Keratinocyte (primary cell): ENCODE data around the gene WDPCP. TPM values are rescaled to one million over a fixed set of nuclear protein-coding genes. Genes with fewer than 3 reads are reported as not detected.

Experiments
- DNase-seq: peaks from one replicate; pipeline ENCODE4 v3.0.0-alpha.2; 2011; ENCODE audit warnings: low read depth, missing footprints, low spot score
- FAIRE-seq: peaks from 2 replicates; lab custom pipeline; 2011; peaks lifted over from hg19 to GRCh38; lab: Jason Lieb, UNC
- H2AFZ ChIP-seq: 2 replicates; pipeline ENCODE4 v1.6.0; 2012; ENCODE audit warnings: low read length, control low read depth, inconsistent platforms; ENCODE audit not compliant: control insufficient read depth
- H3K27ac ChIP-seq: 2 replicates; pipeline ENCODE4 v1.5.1; 2011; ENCODE audit warnings: low read length; ENCODE audit not compliant: control insufficient read depth, insufficient read depth
- H3K27me3 ChIP-seq: 3 replicates; pipeline ENCODE4 v1.6.0; 2011; ENCODE audit warnings: low read length; ENCODE audit not compliant: control insufficient read depth, insufficient read depth; ENCODE audit errors: extremely low read depth
- H3K36me3 ChIP-seq, 2 experiments: 2 replicates in 1 of 2; 3 replicates in 1 of 2; pipeline ENCODE4 v1.5.1; 2011; ENCODE audit warnings: low read length in 2 of 2, mild to moderate bottlenecking in 1 of 2; ENCODE audit not compliant: control insufficient read depth in 2 of 2, insufficient read depth in 2 of 2; ENCODE audit errors: extremely low read depth in 1 of 2
- H3K4me1 ChIP-seq: 3 replicates; pipeline ENCODE4 v1.5.1; 2011; ENCODE audit warnings: low read length; ENCODE audit not compliant: control insufficient read depth, insufficient read depth; ENCODE audit errors: extremely low read depth
- H3K4me2 ChIP-seq: 3 replicates; pipeline ENCODE4 v1.6.0; 2011; ENCODE audit warnings: low read depth, low read length; ENCODE audit not compliant: control insufficient read depth, insufficient read depth; ENCODE audit errors: extremely low read depth
- H3K4me3 ChIP-seq, 3 experiments: fragments of 200-600 bp in 1 of 3; sonication (generic) in 1 of 3; 2 replicates in 2 of 3; 3 replicates in 1 of 3; pipeline ENCODE4 v1.5.1; 2011 to 2016; ENCODE audit warnings: low read length in 3 of 3, mild to moderate bottlenecking in 3 of 3, control low read depth in 2 of 3, inconsistent platforms in 1 of 3, low read depth in 1 of 3, mixed read lengths in 1 of 3, mixed run types in 1 of 3, moderate library complexity in 1 of 3; ENCODE audit not compliant: control insufficient read depth in 2 of 3, insufficient read depth in 2 of 3; ENCODE audit errors: extremely low read depth in 1 of 3
- H3K79me2 ChIP-seq: 2 replicates; pipeline ENCODE4 v1.6.0; 2012; ENCODE audit warnings: low read length; ENCODE audit not compliant: control insufficient read depth, insufficient read depth
- H3K9ac ChIP-seq: 3 replicates; pipeline ENCODE4 v1.6.0; 2011; ENCODE audit warnings: low read length; ENCODE audit not compliant: control insufficient read depth, insufficient read depth; ENCODE audit errors: extremely low read depth
- H3K9me1 ChIP-seq: 3 replicates; pipeline ENCODE4 v1.6.0; 2011; ENCODE audit warnings: low read length; ENCODE audit not compliant: control insufficient read depth, insufficient read depth; ENCODE audit errors: extremely low read depth
- H3K9me3 ChIP-seq: 2 replicates; pipeline ENCODE4 v1.5.1; 2012; ENCODE audit warnings: low read depth, low read length; ENCODE audit not compliant: control insufficient read depth
- H4K20me1 ChIP-seq: 3 replicates; pipeline ENCODE4 v1.6.0; 2011; ENCODE audit warnings: low read length; ENCODE audit not compliant: control insufficient read depth, insufficient read depth; ENCODE audit errors: extremely low read depth
- EZH2 ChIP-seq: IDR thresholded peaks from one replicate; pipeline ENCODE4 v1.6.1; 2012; ENCODE audit warnings: inconsistent platforms, mild to moderate bottlenecking, low read length, moderate library complexity
- dilution Hi-C: fragments of 300-500 bp; cut with MboI; formaldehyde crosslinking; loops from one replicate; pipeline ENCODE4 v1.7.0; 2020; ENCODE audit warnings: low sequenced_read_pairs; ENCODE audit not compliant: extremely low pct_ligation_motif_present
- polyA plus RNA-seq, 5 experiments: library from polyadenylated mRNA; depleted of rRNA in 3 of 5; stranded (reverse) in 3 of 5; stranded (forward) in 1 of 5; unstranded in 1 of 5; fragments of >200 nt; gene quantifications; 1 replicate in 1 of 5; 2 replicates in 3 of 5; 3 replicates in 1 of 5; pipeline versions ENCODE4 v1.2.1 to v1.2.3, GENCODE V29; 2011 to 2012; ENCODE audit warnings: missing spikeins in 2 of 5, low read depth in 1 of 5, low replicate concordance in 1 of 5
- TF ChIP-seq, protein P1 (sequence below), 3 experiments: IDR thresholded peaks in 1 of 3; conservative IDR thresholded peaks in 1 of 3; optimal IDR thresholded peaks in 1 of 3; 2 replicates in 2 of 3; 3 replicates in 1 of 3; pipeline versions ENCODE3 to v1.5.1; 2011; ENCODE audit warnings: low read length in 3 of 3, mild to moderate bottlenecking in 3 of 3, moderate library complexity in 2 of 3, control low read depth in 1 of 3, inconsistent platforms in 1 of 3; ENCODE audit not compliant: insufficient read depth in 2 of 3; ENCODE audit errors: extremely low read depth in 1 of 3

The WDPCP gene
- polyA plus RNA-seq, 1 donor (not counting 4 experiments of a cell fraction or from before 2014, with no cell fraction given): 2.9 TPM

DNA sequence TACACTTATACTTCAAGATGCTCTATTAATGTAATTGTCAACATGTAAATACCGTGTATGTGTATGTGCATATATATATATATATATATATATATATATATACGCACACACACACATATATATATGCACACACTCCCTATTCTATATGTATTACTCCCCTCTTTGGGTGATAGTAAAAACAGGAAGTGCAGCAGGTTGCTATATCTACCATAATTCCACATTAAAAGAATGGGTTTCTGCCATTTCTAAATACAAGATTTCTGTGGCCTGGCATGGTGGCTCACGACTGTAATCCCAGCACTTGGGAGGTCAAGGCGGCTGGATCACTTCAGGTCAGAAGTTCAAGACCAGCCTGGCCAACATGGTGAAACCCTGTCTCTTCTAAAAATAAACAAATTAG lies 460.7 kb downstream of the WDPCP start:
- Histone ChIP-seq H3K27ac (no peak overlapping the region), H3K4me1 (peaks cover 17% of the 10 kb centered on the region), H3K9me3 (no peaks in the 10 kb centered on the region), H4K20me1 (no peaks in the 10 kb centered on the region), H3K27me3 (no peaks in the 10 kb centered on the region), H3K79me2 (no peaks in the 10 kb centered on the region), H2AFZ (no peak overlapping the region), H3K4me3 (no peak overlapping the region), H3K9me1 (no peaks in the 10 kb centered on the region), H3K9ac (no peak overlapping the region), H3K4me2 (no peak overlapping the region), H3K36me3 (no peaks in the 10 kb centered on the region)
- dilution Hi-C loops: no loop called here
- TF ChIP-seq, protein P1, sequence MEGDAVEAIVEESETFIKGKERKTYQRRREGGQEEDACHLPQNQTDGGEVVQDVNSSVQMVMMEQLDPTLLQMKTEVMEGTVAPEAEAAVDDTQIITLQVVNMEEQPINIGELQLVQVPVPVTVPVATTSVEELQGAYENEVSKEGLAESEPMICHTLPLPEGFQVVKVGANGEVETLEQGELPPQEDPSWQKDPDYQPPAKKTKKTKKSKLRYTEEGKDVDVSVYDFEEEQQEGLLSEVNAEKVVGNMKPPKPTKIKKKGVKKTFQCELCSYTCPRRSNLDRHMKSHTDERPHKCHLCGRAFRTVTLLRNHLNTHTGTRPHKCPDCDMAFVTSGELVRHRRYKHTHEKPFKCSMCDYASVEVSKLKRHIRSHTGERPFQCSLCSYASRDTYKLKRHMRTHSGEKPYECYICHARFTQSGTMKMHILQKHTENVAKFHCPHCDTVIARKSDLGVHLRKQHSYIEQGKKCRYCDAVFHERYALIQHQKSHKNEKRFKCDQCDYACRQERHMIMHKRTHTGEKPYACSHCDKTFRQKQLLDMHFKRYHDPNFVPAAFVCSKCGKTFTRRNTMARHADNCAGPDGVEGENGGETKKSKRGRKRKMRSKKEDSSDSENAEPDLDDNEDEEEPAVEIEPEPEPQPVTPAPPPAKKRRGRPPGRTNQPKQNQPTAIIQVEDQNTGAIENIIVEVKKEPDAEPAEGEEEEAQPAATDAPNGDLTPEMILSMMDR (optimal IDR thresholded peaks at IDR 0.05 in 1 of 3, IDR thresholded peaks at IDR 0.05 in 1 of 3, conservative IDR thresholded peaks at IDR 0.05 in 1 of 3; ENCODE audit: extremely low read depth in 1 of 3, insufficient read depth in 2 of 3, low read length in 3 of 3): no peak
- TF ChIP-seq EZH2: no peak
- DNase-seq: no peak
- FAIRE-seq: no peak

DNA sequence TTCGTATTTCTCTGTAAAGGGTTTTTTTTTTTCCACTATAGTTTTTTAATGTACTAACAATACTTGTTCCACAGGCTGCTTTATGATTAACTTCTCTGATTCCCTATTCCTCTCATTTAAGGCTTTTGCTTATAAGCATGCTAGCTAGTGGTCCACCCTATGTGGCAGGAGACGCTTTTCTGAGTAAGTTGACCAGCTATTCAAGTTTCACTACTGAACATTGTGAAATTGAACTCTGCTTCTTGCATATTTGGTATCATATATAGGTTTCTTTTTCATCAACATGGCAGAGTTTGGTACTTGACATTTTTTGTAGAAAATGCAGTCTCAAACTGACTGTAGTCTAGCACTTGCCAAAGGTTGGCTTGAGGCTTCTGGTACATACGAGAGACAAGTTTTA lies 463.4 kb downstream of the WDPCP start:
- Histone ChIP-seq H3K36me3 (no peaks in the 10 kb centered on the region), H3K4me2 (peak overlapping the region; percentile 69), H3K4me1 (peaks cover 17% of the 10 kb centered on the region), H3K9me1 (no peaks in the 10 kb centered on the region), H3K27ac (peak overlapping the region; percentile 51), H3K9me3 (no peaks in the 10 kb centered on the region), H3K4me3 (no peak overlapping the region), H2AFZ (peak overlapping the region; percentile 36), H3K79me2 (no peaks in the 10 kb centered on the region), H3K27me3 (no peaks in the 10 kb centered on the region), H3K9ac (no peak overlapping the region), H4K20me1 (no peaks in the 10 kb centered on the region)
- dilution Hi-C loops: no loop called here
- FAIRE-seq (peak; percentile 41), DNase-seq (no peak)
- TF ChIP-seq, protein P1 (optimal IDR thresholded peaks at IDR 0.05 in 1 of 3, IDR thresholded peaks at IDR 0.05 in 1 of 3, conservative IDR thresholded peaks at IDR 0.05 in 1 of 3; ENCODE audit: extremely low read depth in 1 of 3, insufficient read depth in 2 of 3, low read length in 3 of 3): no peak
- TF ChIP-seq EZH2: no peak
